K562 (cell line): ENCODE data around the gene HOXB1. TPM values are rescaled to one million over a fixed set of nuclear protein-coding genes. Genes with fewer than 3 reads are reported as not detected.
A peak's percentile ranks its signal among the peaks of the same experiment; 100 is the strongest.

Experiments used
- ARID1B ChIP-seq: fragments of 450-650 bp; IDR thresholded peaks from 2 replicates; pipeline ENCODE4 v1.6.1; 2016; ENCODE audit warnings: antibody characterized with exemption, mild to moderate bottlenecking, inconsistent platforms
- CBFB ChIP-seq: sonication (generic); formaldehyde crosslinking; IDR thresholded peaks from 2 replicates; pipeline ENCODE4 v1.4.0; 2020; ENCODE audit warnings: mild to moderate bottlenecking, missing genetic modification reagents
- CBX1 ChIP-seq: sonication (generic); IDR thresholded peaks from 2 replicates; pipeline ENCODE4 v1.6.1; 2016; ENCODE audit warnings: antibody characterized with exemption, low read depth, mild to moderate bottlenecking
- DNMT1 ChIP-seq: fragments of 450-650 bp; IDR thresholded peaks from 2 replicates; pipeline ENCODE4 v1.6.1; 2016; ENCODE audit warnings: antibody characterized with exemption, mild to moderate bottlenecking
- E4F1 ChIP-seq: fragments of 250-450 bp; sonication (Bioruptor Pico); IDR thresholded peaks from 2 replicates; pipeline ENCODE4 v1.5.0; 2021; ENCODE audit warnings: mild to moderate bottlenecking, borderline replicate concordance
- HMG20B ChIP-seq: fragments of 250-450 bp; sonication (Bioruptor Pico); IDR thresholded peaks from 2 replicates; pipeline ENCODE4 v1.5.0; 2021; ENCODE audit warnings: mild to moderate bottlenecking
- HMGXB4 ChIP-seq: sonication (generic); formaldehyde crosslinking; IDR thresholded peaks from 2 replicates; pipeline ENCODE4 v1.8.1; 2023; ENCODE audit warnings: mild to moderate bottlenecking, missing genetic modification reagents
- HNRNPH1 ChIP-seq: fragments of 200-400 bp; formaldehyde crosslinking; optimal IDR thresholded peaks from 2 replicates; pipeline ENCODE3; 2017; ENCODE audit warnings: low read depth, mild to moderate bottlenecking, low read length, moderate library complexity
- KDM2B ChIP-seq: fragments of 250-450 bp; sonication (Bioruptor Pico); IDR thresholded peaks from 2 replicates; pipeline ENCODE4 v1.8.0; 2021; ENCODE audit warnings: mild to moderate bottlenecking, moderate library complexity
- KLF10 ChIP-seq: fragments of 250-450 bp; sonication (Bioruptor Pico); IDR thresholded peaks from 2 replicates; pipeline ENCODE4 v1.6.1; 2021; ENCODE audit warnings: matching md5 sums
- MTA1 ChIP-seq: fragments of 450-650 bp; IDR thresholded peaks from 2 replicates; pipeline ENCODE4 v1.6.1; 2017; ENCODE audit warnings: borderline replicate concordance
- NR0B1 ChIP-seq: fragments of 450-650 bp; IDR thresholded peaks from one replicate; pipeline ENCODE4 v1.6.1; 2018; ENCODE audit warnings: mild to moderate bottlenecking, moderate library complexity; ENCODE audit not compliant: partially characterized antibody
- PHF8 ChIP-seq: fragments of 200-600 bp; sonication (generic); IDR thresholded peaks from 2 replicates; pipeline ENCODE4 v1.6.1; 2012; ENCODE audit warnings: mixed run types, mild to moderate bottlenecking, inconsistent platforms, low read length, moderate library complexity, borderline replicate concordance
- RBM25 ChIP-seq: fragments of 200-400 bp; formaldehyde crosslinking; IDR thresholded peaks from 2 replicates; pipeline ENCODE4 v1.6.1; 2018; ENCODE audit warnings: low read length, low read depth, moderate library complexity; ENCODE audit not compliant: severe bottlenecking
- RFX5 ChIP-seq: IDR thresholded peaks from 2 replicates; pipeline ENCODE4 v1.6.1; 2011; ENCODE audit warnings: low read depth, mild to moderate bottlenecking, improper control_type of control experiment, low read length
- RNF219 ChIP-seq: fragments of 250-450 bp; sonication (Bioruptor Pico); IDR thresholded peaks from 2 replicates; pipeline ENCODE4 v1.5.0; 2022; ENCODE audit warnings: mild to moderate bottlenecking
- SIX5 ChIP-seq, 2 experiments: IDR thresholded peaks; 2 replicates each; pipeline ENCODE4 v1.6.1; 2011; ENCODE audit warnings: low read length in 2 of 2, borderline replicate concordance in 1 of 2, low read depth in 1 of 2, mild to moderate bottlenecking in 1 of 2, moderate library complexity in 1 of 2; ENCODE audit not compliant: insufficient read depth in 1 of 2
- SMC3 ChIP-seq: conservative IDR thresholded peaks from 2 replicates; pipeline ENCODE4 v1.6.1; 2011; ENCODE audit warnings: low read depth, low read length, improper control_type of control experiment; ENCODE audit not compliant: insufficient read depth
- ZFP36 ChIP-seq: fragments of 150-350 bp; IDR thresholded peaks from 2 replicates; pipeline ENCODE4 v1.6.1; 2018; ENCODE audit warnings: low read length, low read depth; ENCODE audit not compliant: partially characterized antibody
- ZNF696 ChIP-seq: fragments of 250-450 bp; sonication (Bioruptor Pico); conservative IDR thresholded peaks from 2 replicates; pipeline ENCODE4 v1.4.0; 2020; ENCODE audit warnings: mild to moderate bottlenecking, moderate library complexity
- polyA plus RNA-seq, 8 experiments: library from polyadenylated mRNA; depleted of rRNA in 4 of 8; stranded (reverse) in 5 of 8; unstranded in 3 of 8; fragments of >200 nt; fragmentation: Nextera tagmentation in 2 of 8; fragmentation: Illumina TruSeq in 1 of 8; extraction: Ambion mirVana in 2 of 8; extraction: Trizol in 1 of 8; gene quantifications; 2 replicates each; pipeline versions ENCODE4 v1.2.1 to v1.2.3, GENCODE V29; 2011 to 2014; ENCODE audit warnings: inconsistent platforms in 1 of 8, missing spikeins in 1 of 8
- total RNA-seq, 7 experiments: library from RNA; depleted of rRNA in 6 of 7; stranded (reverse); fragments of >200 nt in 6 of 7; fragmentation: Illumina TruSeq in 2 of 7; extraction: Trizol in 2 of 7; gene quantifications; 2 replicates each; pipeline versions ENCODE4 v1.2.1 to v1.2.3, GENCODE V29; 2011 to 2021; ENCODE audit warnings: low replicate concordance in 1 of 7

The HOXB1 gene
- total and polyA plus RNA-seq, 9 of the 15 experiments (the other 6 are each of a cell fraction or from before 2014, with no cell fraction given) = 0.04 TPM; not detected in 8

GRCh38 chr17:48578616-48579470 lies 48.0 kb upstream of the HOXB1 start (continued):
- TF ChIP-seq ARID1B = no peak; the same call in 1 of the 2 replicates
- no peak for TF ChIP-seq SMC3
- 0 out of 2 replicates have a peak, but pooled peaks have one; percentile 40 for TF ChIP-seq HMGXB4 (CRISPR knock-in tag)
- no peak for TF ChIP-seq CBFB
- no peak for TF ChIP-seq HMG20B (CRISPR knock-in tag)
- 0 out of 2 replicates have a peak, but pooled peaks have one; percentile 24 for TF ChIP-seq CBX1
- no peak for TF ChIP-seq E4F1 (CRISPR knock-in tag)
- no peak for TF ChIP-seq RNF219 (CRISPR knock-in tag)
- no peak for TF ChIP-seq KLF10 (CRISPR knock-in tag)
- peak; percentile 32; the same call in 1 of the 2 replicates for TF ChIP-seq PHF8
- no peak for TF ChIP-seq KDM2B (CRISPR knock-in tag)
- no peak for TF ChIP-seq HNRNPH1
- no peak for TF ChIP-seq ZFP36
- TF ChIP-seq NR0B1 = no peak
- TF ChIP-seq RFX5 = no peak
- no peak for TF ChIP-seq SIX5 (IDR thresholded peaks at IDR 0.05; ENCODE audit: borderline replicate concordance in 1 of 2, insufficient read depth in 1 of 2, low read depth in 1 of 2, low read length in 2 of 2)
- no peak for TF ChIP-seq DNMT1
- TF ChIP-seq RBM25 = no peak
- no peak for TF ChIP-seq ZNF696 (CRISPR knock-in tag)
- TF ChIP-seq MTA1 = peak; percentile 65; the same call in 1 of the 2 replicates
